HFFc6 (cell line): ENCODE measurements around the gene PAX3. TPM values are rescaled to one million over a fixed set of nuclear protein-coding genes. Genes with fewer than 3 reads are reported as not detected.

ENCODE experiments used
- DNase-seq: peaks from one replicate; pipeline ENCODE4 v3.0.0-alpha.2; 2018
- H3K27ac Mint-ChIP-seq: 2 replicates; pipeline ENCODE4 v1.8.0; 2020; ENCODE audit warnings: mild to moderate bottlenecking, mixed read lengths
- H3K27me3 Mint-ChIP-seq: 2 replicates; pipeline ENCODE4 v1.8.0; 2021; ENCODE audit warnings: mild to moderate bottlenecking, moderate library complexity, mixed read lengths; ENCODE audit not compliant: insufficient read depth
- H3K36me3 Mint-ChIP-seq: 2 replicates; pipeline ENCODE4 v1.8.0; 2021; ENCODE audit warnings: low read depth, mixed read lengths
- H3K4me1 Mint-ChIP-seq: 2 replicates; pipeline ENCODE4 v1.8.0; 2020; ENCODE audit warnings: low read depth, mixed read lengths
- H3K4me3 Mint-ChIP-seq: 2 replicates; pipeline ENCODE4 v1.8.0; 2020; ENCODE audit warnings: mild to moderate bottlenecking, moderate library complexity, mixed read lengths
- H3K9me3 Mint-ChIP-seq: 2 replicates; pipeline ENCODE4 v1.8.0; 2020; ENCODE audit warnings: mild to moderate bottlenecking, mixed read lengths
- CTCF ChIP-seq: fragments of 200-600 bp; sonication (generic); IDR thresholded peaks from 2 replicates; pipeline ENCODE4 v1.5.0; 2021; ENCODE audit warnings: antibody characterized with exemption, mild to moderate bottlenecking
- total RNA-seq, 6 experiments: library from RNA; stranded (reverse); fragmentation: NEBNext Ultra II Directional; extraction: Animal tissue kit (Norgen Biotek cat#: 25700); gene quantifications; 2 replicates in 1 of 6; 3 replicates in 5 of 6; pipeline ENCODE4 v1.2.3, GENCODE V29; 2021

The PAX3 gene
- total RNA-seq, 6 experiments from 2014 or later = 13.2 to 20.7 (median 16.4) TPM

DNA sequence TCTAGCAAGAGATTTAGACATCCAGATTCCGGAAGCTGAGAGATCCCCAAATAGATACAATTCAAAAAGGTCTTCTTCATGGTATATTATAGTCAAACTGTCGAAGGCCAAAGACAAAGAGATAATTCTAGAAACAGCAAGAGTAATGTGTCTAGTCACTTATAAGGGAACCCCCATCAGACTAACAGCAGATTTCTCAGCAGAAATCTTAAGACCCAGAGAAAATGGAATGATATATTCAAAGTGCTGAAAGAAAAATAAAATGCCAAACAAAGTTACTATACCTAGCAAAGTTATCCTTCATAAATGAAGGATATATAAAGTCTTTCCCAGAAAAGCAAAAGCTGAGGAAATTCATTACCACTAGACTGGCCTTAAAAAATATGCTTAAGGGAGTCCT, 36.1 kb upstream of the PAX3 start:
- H3K27me3 Mint-ChIP-seq = no peaks in the 10 kb centered on the region; the same call in 1 of the 2 replicates
- H3K4me3 Mint-ChIP-seq = no peak overlapping the region
- TF ChIP-seq CTCF = no peak
- H3K27ac Mint-ChIP-seq = no peak overlapping the region
- no peaks in the 10 kb centered on the region for H3K4me1 Mint-ChIP-seq
- peaks cover 12% of the 10 kb centered on the region; the same call in 1 of the 2 replicates for H3K9me3 Mint-ChIP-seq
- no peak for DNase-seq
- H3K36me3 Mint-ChIP-seq = no peaks in the 10 kb centered on the region

GRCh38 chr2:222333397-222333796, 34.6 kb upstream of the PAX3 start:
- Mint-ChIP-seq H3K36me3 (no peaks in the 10 kb centered on the region), H3K4me1 (no peaks in the 10 kb centered on the region), H3K27ac (no peak overlapping the region), H3K4me3 (no peak overlapping the region), H3K9me3 (peaks cover 12% of the 10 kb centered on the region; the same call in 1 of the 2 replicates), H3K27me3 (no peaks in the 10 kb centered on the region; the same call in 1 of the 2 replicates)
- no peak for TF ChIP-seq CTCF
- no peak for DNase-seq

DNA sequence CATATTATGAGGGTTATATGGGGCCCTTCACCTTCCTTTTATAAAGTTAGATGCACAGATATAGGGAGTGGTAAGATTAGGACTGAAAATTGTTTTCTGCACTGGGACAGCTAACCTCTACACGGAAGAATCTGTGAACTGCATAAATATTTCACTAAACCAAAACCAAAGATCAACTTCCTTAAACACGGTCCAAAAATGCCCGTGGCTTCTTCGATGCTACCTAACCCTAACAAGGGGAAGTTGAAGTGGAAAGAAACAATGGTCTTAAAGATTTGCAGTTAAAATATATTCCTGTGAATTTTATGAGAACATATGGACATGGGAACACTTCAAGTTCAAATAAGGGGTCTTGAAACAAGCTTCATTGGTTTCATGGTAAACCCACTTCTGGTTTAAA, 33.3 kb upstream of the PAX3 start:
- TF ChIP-seq CTCF = no peak
- Mint-ChIP-seq H3K4me3 (no peak overlapping the region), H3K27me3 (no peaks in the 10 kb centered on the region; the same call in 1 of the 2 replicates), H3K27ac (no peak overlapping the region), H3K9me3 (peaks cover 12% of the 10 kb centered on the region; the same call in 1 of the 2 replicates), H3K4me1 (no peaks in the 10 kb centered on the region), H3K36me3 (no peaks in the 10 kb centered on the region)
- DNase-seq = no peak

- H3K27ac Mint-ChIP-seq = no peak overlapping the region
- TF ChIP-seq CTCF = no peak
- H3K27me3 Mint-ChIP-seq = peaks cover 1% of the 10 kb centered on the region; the same call in 1 of the 2 replicates
- DNase-seq = no peak
- H3K9me3 Mint-ChIP-seq = peaks cover 12% of the 10 kb centered on the region; the same call in 1 of the 2 replicates
- no peak overlapping the region for H3K4me3 Mint-ChIP-seq
- no peaks in the 10 kb centered on the region for H3K36me3 Mint-ChIP-seq
- no peaks in the 10 kb centered on the region for H3K4me1 Mint-ChIP-seq
These were observed 32.1 kb upstream of the PAX3 start for GRCh38 chr2:222330910-222331309.

DNA sequence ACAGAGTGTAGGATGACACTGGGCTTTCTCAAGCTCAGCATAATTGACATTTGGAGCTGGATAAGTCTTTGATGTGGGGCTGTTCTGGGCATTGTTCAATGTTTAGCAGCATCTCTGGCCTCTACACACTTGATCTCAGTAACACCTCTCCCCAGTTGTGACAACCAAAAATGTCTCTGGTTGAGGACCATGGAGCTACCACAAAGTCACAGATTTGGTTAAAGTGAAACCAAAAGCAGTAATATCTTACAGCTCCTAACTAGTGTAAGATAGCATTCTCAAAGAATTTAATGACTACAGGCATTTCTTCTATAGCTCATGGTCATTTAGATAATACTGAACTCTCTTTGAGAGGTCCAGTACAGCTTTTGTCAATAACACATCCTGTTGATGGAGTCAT, 23.4 kb upstream of the PAX3 start:
- H3K4me3 Mint-ChIP-seq = no peak overlapping the region

More for the DNA sequence above, 23.4 kb upstream of the PAX3 start:
- Mint-ChIP-seq H3K27ac (no peak overlapping the region), H3K27me3 (peaks cover 15% of the 10 kb centered on the region), H3K4me1 (peaks cover 14% of the 10 kb centered on the region), H3K36me3 (no peaks in the 10 kb centered on the region), H3K9me3 (no peaks in the 10 kb centered on the region)
- TF ChIP-seq CTCF = no peak
- DNase-seq = no peak
